IMR-90 (cell line): Measurements from ENCODE around the gene CDH22. TPM values are rescaled to one million over a fixed set of nuclear protein-coding genes. Genes with fewer than 3 reads are reported as not detected.

Experiments used
- ATAC-seq: fragments of 200-7000 bp; cut with Tn5 transposase; 2 replicates; pipeline ENCODE4 v1.9.1; 2020; ENCODE audit warnings: low read depth, mild to moderate bottlenecking, moderate library complexity
- BruUV-seq: library from RNA; stranded (reverse); fragments of 400-500 nt; replicated peaks from 2 replicates; lab custom pipeline; 2021; lab: Mats Ljungman, UMichigan
- CTCF ChIA-PET: fragments of 300-600 bp; formaldehyde crosslinking; extraction: SDS; loops from one replicate; lab custom pipeline; 2021; ENCODE audit warnings: antibody characterized with exemption; lab: Yijun Ruan, JAX
- POLR2A ChIA-PET: fragments of 300-600 bp; sonication (Branson Sonifier 250); formaldehyde crosslinking; loops from one replicate; lab custom pipeline; 2022; ENCODE audit warnings: antibody characterized with exemption; ENCODE audit not compliant: unreplicated experiment; lab: Charles Lee
- DNase-seq: peaks from one replicate; pipeline ENCODE4 v3.0.0; 2013
- H2AFZ ChIP-seq: replicated peaks from 2 replicates; pipeline ENCODE3; 2013; ENCODE audit warnings: low read length, mild to moderate bottlenecking; ENCODE audit not compliant: poor library complexity
- H2AK5ac ChIP-seq: 2 replicates; pipeline ENCODE4 v1.6.1; 2013; ENCODE audit warnings: low read depth, low read length, inconsistent platforms
- H2AK9ac ChIP-seq: replicated peaks from 2 replicates; pipeline ENCODE3; 2013; ENCODE audit warnings: mild to moderate bottlenecking, low read depth, low read length, moderate library complexity; ENCODE audit not compliant: poor library complexity
- H2BK120ac ChIP-seq: 2 replicates; pipeline ENCODE4 v1.6.1; 2013; ENCODE audit warnings: low read depth, low read length, inconsistent platforms
- H2BK15ac ChIP-seq: 3 replicates; pipeline ENCODE4 v1.6.1; 2013; ENCODE audit warnings: low read depth, low read length, inconsistent platforms
- H2BK20ac ChIP-seq: 2 replicates; pipeline ENCODE4 v1.6.1; 2013; ENCODE audit warnings: low read depth, mild to moderate bottlenecking, inconsistent platforms, low read length, moderate library complexity
- H2BK5ac ChIP-seq: 2 replicates; pipeline ENCODE4 v1.6.1; 2013; ENCODE audit warnings: mild to moderate bottlenecking, low read depth, low read length, inconsistent platforms; ENCODE audit not compliant: poor library complexity, severe bottlenecking
- H3K14ac ChIP-seq: replicated peaks from 2 replicates; pipeline ENCODE4 v1.6.1; 2013; ENCODE audit warnings: low read depth, low read length, inconsistent platforms
- H3K18ac ChIP-seq: 2 replicates; pipeline ENCODE4 v1.6.1; 2013; ENCODE audit warnings: low read depth, low read length, control low read depth
- H3K23ac ChIP-seq: 2 replicates; pipeline ENCODE4 v1.6.1; 2013; ENCODE audit warnings: low read depth, low read length, inconsistent platforms
- H3K27ac ChIP-seq: 2 replicates; pipeline ENCODE4 v1.5.1; 2013; ENCODE audit warnings: mild to moderate bottlenecking, control low read depth, low read length; ENCODE audit not compliant: insufficient read depth
- H3K27me3 ChIP-seq: 2 replicates; pipeline ENCODE4 v1.6.1; 2013; ENCODE audit warnings: low read length; ENCODE audit not compliant: control insufficient read depth, insufficient read depth
- H3K36me3 ChIP-seq: 2 replicates; pipeline ENCODE4 v1.6.1; 2013; ENCODE audit warnings: low read length, mixed read lengths; ENCODE audit not compliant: control insufficient read depth, insufficient read depth
- H3K4ac ChIP-seq: 2 replicates; pipeline ENCODE4 v1.6.1; 2013; ENCODE audit warnings: low read depth, low read length, inconsistent platforms
- H3K4me1 ChIP-seq: 2 replicates; pipeline ENCODE4 v1.6.1; 2013; ENCODE audit warnings: low read length, mixed read lengths; ENCODE audit not compliant: control insufficient read depth, insufficient read depth
- H3K4me2 ChIP-seq: 2 replicates; pipeline ENCODE4 v1.6.1; 2013; ENCODE audit warnings: low read depth, mild to moderate bottlenecking, control low read depth, low read length, moderate library complexity
- H3K4me3 ChIP-seq: 2 replicates; pipeline ENCODE4 v1.5.1; 2013; ENCODE audit warnings: low read depth, mild to moderate bottlenecking, control low read depth, low read length, moderate library complexity; ENCODE audit not compliant: insufficient read depth
- H3K56ac ChIP-seq: 2 replicates; pipeline ENCODE4 v1.6.1; 2013; ENCODE audit warnings: low read length, inconsistent platforms; ENCODE audit not compliant: insufficient read depth; ENCODE audit errors: extremely low read depth
- H3K79me1 ChIP-seq, 2 experiments: 2 replicates each; pipeline ENCODE4 v1.6.1; 2013; ENCODE audit warnings: low read length in 2 of 2, inconsistent platforms in 1 of 2, low read depth in 1 of 2
- H3K9ac ChIP-seq: 2 replicates; pipeline ENCODE4 v1.6.1; 2013; ENCODE audit warnings: low read depth, low read length, control low read depth
- H3K9me1 ChIP-seq: 2 replicates; pipeline ENCODE4 v1.6.1; 2013; ENCODE audit warnings: low read length, inconsistent platforms; ENCODE audit not compliant: insufficient read depth
- H3K9me3 ChIP-seq: 2 replicates; pipeline ENCODE4 v1.6.1; 2013; ENCODE audit warnings: low read length; ENCODE audit not compliant: control insufficient read depth, insufficient read depth
- H4K20me1 ChIP-seq: 2 replicates; pipeline ENCODE4 v1.6.1; 2013; ENCODE audit warnings: low read length, inconsistent platforms; ENCODE audit not compliant: insufficient read depth
- H4K5ac ChIP-seq: 2 replicates; pipeline ENCODE4 v1.6.1; 2013; ENCODE audit warnings: mild to moderate bottlenecking, low read depth, low read length, control low read depth
- H4K8ac ChIP-seq, 2 experiments: 2 replicates each; pipeline ENCODE4 v1.6.1; 2013; ENCODE audit warnings: low read depth in 2 of 2, low read length in 2 of 2, control low read depth in 1 of 2, inconsistent platforms in 1 of 2
- H4K91ac ChIP-seq: 2 replicates; pipeline ENCODE4 v1.6.1; 2013; ENCODE audit warnings: low read depth, low read length, inconsistent platforms; ENCODE audit not compliant: insufficient read depth
- CEBPB ChIP-seq: IDR thresholded peaks from 2 replicates; pipeline ENCODE4 v1.6.1; 2012; ENCODE audit warnings: low read depth, low read length, improper control_type of control experiment
- CHD1 ChIP-seq: IDR thresholded peaks from 2 replicates; pipeline ENCODE4 v1.6.1; 2012; ENCODE audit warnings: low read depth, low read length, improper control_type of control experiment
- CTCF ChIP-seq: conservative IDR thresholded peaks from 2 replicates; pipeline ENCODE4 v1.5.1; 2012; ENCODE audit warnings: mild to moderate bottlenecking, low read depth, low read length, improper control_type of control experiment
- ELK1 ChIP-seq: fragments of 150-350 bp; IDR thresholded peaks from 2 replicates; pipeline ENCODE4 v1.6.1; 2016; ENCODE audit warnings: low read depth, mild to moderate bottlenecking, low read length, moderate library complexity, borderline replicate concordance
- FOS ChIP-seq: fragments of 150-350 bp; IDR thresholded peaks from 2 replicates; pipeline ENCODE4 v1.6.1; 2016; ENCODE audit warnings: low read depth, low read length
- MAFK ChIP-seq: IDR thresholded peaks from 2 replicates; pipeline ENCODE4 v1.6.1; 2012; ENCODE audit warnings: low read depth, low read length, improper control_type of control experiment
- MAZ ChIP-seq: IDR thresholded peaks from 2 replicates; pipeline ENCODE4 v1.6.1; 2012; ENCODE audit warnings: low read depth, mild to moderate bottlenecking, low read length, improper control_type of control experiment, moderate library complexity, borderline replicate concordance
- MXI1 ChIP-seq: IDR thresholded peaks from 2 replicates; pipeline ENCODE4 v1.6.1; 2012; ENCODE audit warnings: low read depth, mild to moderate bottlenecking, low read length, moderate library complexity, borderline replicate concordance
- NFE2L2 ChIP-seq: fragments of 150-350 bp; IDR thresholded peaks from 2 replicates; pipeline ENCODE4 v1.6.1; 2016; ENCODE audit warnings: low read depth, mild to moderate bottlenecking, low read length
- POLR2A ChIP-seq: IDR thresholded peaks from 2 replicates; pipeline ENCODE4 v1.6.1; 2012; ENCODE audit warnings: mild to moderate bottlenecking, low read depth, low read length
- RAD21 ChIP-seq: IDR thresholded peaks from 2 replicates; pipeline ENCODE4 v1.6.1; 2012; ENCODE audit warnings: low read length, improper control_type of control experiment
- RCOR1 ChIP-seq: IDR thresholded peaks from 2 replicates; pipeline ENCODE4 v1.6.1; 2012; ENCODE audit warnings: mild to moderate bottlenecking, low read length, improper control_type of control experiment; ENCODE audit not compliant: insufficient replicate concordance
- RFX5 ChIP-seq: IDR thresholded peaks from 2 replicates; pipeline ENCODE4 v1.8.0; 2012; ENCODE audit warnings: low read depth, mild to moderate bottlenecking, low read length, moderate library complexity
- SMC3 ChIP-seq: fragments of 150-350 bp; IDR thresholded peaks from 2 replicates; pipeline ENCODE4 v1.6.1; 2016; ENCODE audit warnings: low read depth, mild to moderate bottlenecking, antibody characterized with exemption, low read length, moderate library complexity
- USF2 ChIP-seq: fragments of 150-350 bp; IDR thresholded peaks from 2 replicates; pipeline ENCODE4 v1.6.1; 2017; ENCODE audit warnings: mild to moderate bottlenecking, antibody characterized with exemption, low read length, low read depth
- WGBS, 2 experiments: methylation state at CpG; one replicate each; pipeline versions ENCODE4 v1.1.5 to v1.1.7; 2013; ENCODE audit warnings: missing lambda C conversion rate in 2 of 2; ENCODE audit not compliant: insufficient read length in 1 of 2; ENCODE audit errors: extremely low coverage in 2 of 2; 5-methylcytosine and 5-hydroxymethylcytosine counted together
- dilution Hi-C: fragments of 300-500 bp; cut with HindIII; formaldehyde crosslinking; loops from one replicate; pipeline ENCODE4 v1.14.3; 2018; ENCODE audit warnings: low sequenced_read_pairs; ENCODE audit not compliant: unreplicated experiment
- in situ Hi-C: fragments of 300-500 bp; cut with MboI; formaldehyde crosslinking; loops from 3 replicates; pipeline ENCODE4 v1.14.3; 2019; ENCODE audit warnings: low sequenced_read_pairs, inconsistent platforms, mixed read lengths
- intact Hi-C: fragments of 100-400 bp; cut with micrococcal nuclease; formaldehyde crosslinking; loops from 2 replicates; pipeline ENCODE4 v1.10.0; 2022
- polyA plus RNA-seq, 3 experiments: library from polyadenylated mRNA; depleted of rRNA; stranded (reverse); fragments of >200 nt; gene quantifications; 2 replicates each; pipeline ENCODE4 v1.2.3, GENCODE V29; 2012; ENCODE audit warnings: low replicate concordance in 1 of 3
- total RNA-seq: library from RNA; depleted of rRNA; stranded (reverse); fragments of >200 nt; gene quantifications from 2 replicates; pipeline ENCODE4 v1.2.3, GENCODE V29; 2012

CDH22 gene
- total and polyA plus RNA-seq, 2 of the 4 experiments (the other 2 are of a cell fraction) = not detected

GRCh38 chr20:46221256-46221833 is 87.0 kb downstream of the CDH22 start:
- no peak overlapping the region for H3K9ac ChIP-seq
- in situ Hi-C loops = no loop called here
- H3K56ac ChIP-seq = no peak overlapping the region
- ATAC-seq (no peak), DNase-seq (no peak)
- H2BK15ac ChIP-seq = no peak overlapping the region
- no peaks in the 10 kb centered on the region for H3K36me3 ChIP-seq
- no peak overlapping the region for H2AK9ac ChIP-seq
- H3K14ac ChIP-seq = no peak overlapping the region
- H2BK5ac ChIP-seq = no peak overlapping the region
- H3K4me3 ChIP-seq = no peak overlapping the region
- no TSS peak for BruUV-seq
- CTCF ChIA-PET = no interaction called here
- H3K79me1 ChIP-seq = no peaks in the 10 kb centered on the region
- 39% methylated on average over 3 of the region's 9 CpGs; no CpG with 5 or more reads in 1 of the 2 experiments for WGBS, 2 experiments
- no peak overlapping the region for H2AFZ ChIP-seq
- dilution Hi-C loops = no loop called here
- no peak overlapping the region for H4K5ac ChIP-seq
- POLR2A ChIA-PET = no interaction called here
- no peak overlapping the region for H3K4ac ChIP-seq
- no peak overlapping the region for H2BK120ac ChIP-seq
- H2BK20ac ChIP-seq = no peak overlapping the region
- H3K23ac ChIP-seq = no peak overlapping the region
- H4K20me1 ChIP-seq = no peaks in the 10 kb centered on the region
- H3K27me3 ChIP-seq = peaks cover 10% of the 10 kb centered on the region
- H2AK5ac ChIP-seq = no peak overlapping the region
- TF ChIP-seq ELK1 (no peak), CHD1 (no peak), NFE2L2 (no peak), RCOR1 (no peak), SMC3 (no peak), MAZ (no peak), USF2 (no peak), CTCF (no peak), RFX5 (no peak), CEBPB (no peak), FOS (no peak), POLR2A (no peak), MXI1 (no peak), MAFK (no peak), RAD21 (no peak)
- H3K9me1 ChIP-seq = no peaks in the 10 kb centered on the region
- H4K91ac ChIP-seq = no peak overlapping the region
- intact Hi-C loops = no loop called here
- H3K4me1 ChIP-seq = no peaks in the 10 kb centered on the region
- no peaks in the 10 kb centered on the region for H3K9me3 ChIP-seq
- no peak overlapping the region for H4K8ac ChIP-seq
- no peak overlapping the region for H3K4me2 ChIP-seq
- H3K18ac ChIP-seq = no peak overlapping the region
- no peak overlapping the region for H3K27ac ChIP-seq
